ENCODE measurements around the gene PRUNE2.

The PRUNE2 gene

DNA sequence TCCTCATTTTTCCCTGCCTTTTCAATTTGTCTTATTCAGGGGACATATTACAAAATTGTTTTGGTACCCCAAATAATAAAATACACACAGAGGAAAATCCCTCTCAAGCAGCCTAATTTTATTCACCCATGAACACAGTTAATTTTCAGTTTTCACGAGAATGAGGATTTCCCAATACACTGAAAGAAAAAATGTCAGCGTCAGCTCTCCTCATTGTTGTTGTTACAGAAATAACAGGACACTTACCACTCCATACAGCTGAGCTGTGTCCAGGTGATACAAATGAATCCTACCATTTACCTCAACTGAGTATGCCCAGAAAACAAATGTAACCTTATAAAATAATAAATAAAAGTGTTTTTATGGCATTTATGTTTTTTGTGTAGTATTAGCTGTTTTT, 286.3 kb downstream of the PRUNE2 start:
- no peak for DNase-seq

DNA sequence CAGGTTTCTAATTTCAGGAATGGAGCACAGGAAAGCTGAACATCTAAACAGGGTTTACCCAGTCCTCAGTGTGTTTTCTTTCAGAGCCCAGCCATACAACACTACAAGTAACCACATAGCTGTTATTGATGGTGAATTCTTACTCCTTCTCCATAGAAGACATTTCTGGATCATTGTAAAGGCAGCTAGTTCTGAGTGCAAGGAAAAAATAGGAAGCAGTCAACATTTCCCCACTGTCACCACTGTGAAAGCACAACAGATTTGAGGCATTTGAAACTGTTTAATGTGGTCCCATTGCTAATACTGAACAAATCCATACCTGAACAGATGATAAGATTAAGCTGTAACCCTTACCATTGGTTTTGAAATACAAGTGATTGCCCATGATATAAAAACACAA, 286.7 kb downstream of the PRUNE2 start:
- DNase-seq, result no peak

DNA sequence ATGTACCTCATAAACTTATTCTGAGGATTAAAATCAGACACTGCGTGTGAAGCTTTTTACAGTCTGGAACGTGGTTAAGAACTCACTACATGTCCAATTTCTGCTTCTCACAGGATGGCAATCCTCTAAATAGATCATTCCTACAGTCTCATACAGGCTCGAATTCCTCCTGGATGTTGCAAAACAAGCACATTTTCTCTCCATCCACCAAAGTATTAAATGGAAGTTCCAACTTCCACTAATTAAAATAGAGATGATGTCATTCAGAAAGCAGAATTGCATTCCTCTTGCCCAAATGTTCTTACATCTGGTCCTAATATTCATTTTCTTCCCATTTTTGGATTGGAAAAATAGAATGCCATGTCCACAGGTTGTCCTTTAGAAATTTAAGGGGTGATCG, 287.2 kb downstream of the PRUNE2 start:
- no peak for DNase-seq

DNA sequence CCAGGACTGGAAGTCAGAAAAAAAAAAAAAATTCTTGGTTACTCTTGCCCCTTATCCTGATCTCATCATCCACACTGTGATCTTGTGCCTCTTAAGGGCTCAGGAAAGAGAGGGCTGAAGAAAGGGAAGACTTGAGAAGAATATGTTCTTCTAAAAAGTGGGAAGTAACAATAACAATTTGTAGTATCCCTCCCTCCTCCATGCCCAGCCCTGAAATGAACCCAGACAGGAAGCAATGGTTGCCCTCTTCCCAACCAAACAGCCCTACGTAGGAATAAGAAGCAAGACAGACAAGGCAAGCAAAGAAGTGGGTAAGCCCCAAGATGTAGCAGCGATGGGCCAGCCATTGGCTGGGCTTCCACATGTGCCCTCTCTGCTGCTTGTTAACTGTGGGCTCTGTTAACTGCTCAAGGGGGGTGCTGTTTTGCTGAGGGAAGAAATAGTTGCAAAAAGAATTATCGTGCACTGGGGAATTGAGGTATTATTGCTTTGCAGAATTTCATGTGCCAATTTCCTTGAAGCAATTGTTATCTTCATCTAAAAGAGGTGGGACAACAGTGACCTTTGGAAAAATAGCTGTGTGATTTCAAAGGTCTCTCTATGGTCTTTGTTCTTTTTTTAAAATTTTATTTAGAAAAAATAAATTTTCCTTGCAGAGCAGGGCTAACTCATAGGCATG, 288.3 kb downstream of the PRUNE2 start:
- DNase-seq, result no peak

DNA sequence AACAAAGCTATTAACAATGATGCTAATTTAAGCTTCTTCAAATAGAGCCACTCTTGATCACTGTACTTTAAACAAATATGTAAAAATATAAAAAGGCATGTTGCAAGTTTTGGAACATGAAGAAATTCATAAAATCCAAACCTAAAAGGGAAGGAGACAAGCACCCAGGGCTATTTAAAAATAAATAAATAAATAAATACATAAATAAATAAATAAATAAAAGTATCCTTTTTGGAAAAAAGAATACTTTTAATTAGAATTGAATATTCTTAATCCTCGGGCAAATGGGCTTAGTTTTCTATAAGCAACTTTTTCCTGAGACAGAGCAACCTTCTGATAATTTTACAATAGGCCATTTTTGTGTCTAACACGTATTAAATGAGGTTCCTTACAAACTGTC, 289.1 kb downstream of the PRUNE2 start:
- no peak for DNase-seq

DNA sequence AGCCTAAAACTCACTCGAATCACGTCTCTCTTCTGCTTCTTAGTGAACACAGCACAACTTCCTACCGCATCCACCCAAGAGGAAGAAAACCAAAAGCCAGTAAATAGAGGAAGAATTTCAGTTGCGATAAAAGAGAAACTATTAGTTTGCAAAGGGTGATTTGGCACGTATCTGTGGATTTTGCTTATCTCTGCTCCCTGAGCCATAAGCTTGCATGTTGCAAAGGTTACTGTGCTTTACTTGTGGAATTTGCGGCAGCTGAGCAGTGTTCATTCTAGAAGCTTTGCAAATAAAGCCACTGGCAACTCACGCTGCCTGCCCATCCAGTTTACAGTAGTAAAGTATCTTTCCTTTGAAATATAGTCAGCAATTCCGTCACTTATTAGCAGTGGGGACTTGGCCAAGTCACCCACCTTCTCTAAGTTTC, 290.7 kb downstream of the PRUNE2 start:
- DNase-seq, result no peak

- DNase-seq, result no peak
Measured at GRCh38 chr9:76613974-76614373, 291.9 kb downstream of the PRUNE2 start.

GRCh38 chr9:76613150-76613781, 292.6 kb downstream of the PRUNE2 start:
- no peak for DNase-seq

GRCh38 chr9:76610011-76610352, 295.9 kb downstream of the PRUNE2 start:
- no peak for DNase-seq

- DNase-seq, result no peak
Measured at GRCh38 chr9:76609285-76610010, 296.5 kb downstream of the PRUNE2 start.

GRCh38 chr9:76608575-76609273, 297.2 kb downstream of the PRUNE2 start:
- DNase-seq, result no peak

GRCh38 chr9:76607730-76608436, 298.0 kb downstream of the PRUNE2 start:
- DNase-seq, result no peak

GRCh38 chr9:76605321-76605900, 300.5 kb downstream of the PRUNE2 start:
- DNase-seq, result no peak

DNA sequence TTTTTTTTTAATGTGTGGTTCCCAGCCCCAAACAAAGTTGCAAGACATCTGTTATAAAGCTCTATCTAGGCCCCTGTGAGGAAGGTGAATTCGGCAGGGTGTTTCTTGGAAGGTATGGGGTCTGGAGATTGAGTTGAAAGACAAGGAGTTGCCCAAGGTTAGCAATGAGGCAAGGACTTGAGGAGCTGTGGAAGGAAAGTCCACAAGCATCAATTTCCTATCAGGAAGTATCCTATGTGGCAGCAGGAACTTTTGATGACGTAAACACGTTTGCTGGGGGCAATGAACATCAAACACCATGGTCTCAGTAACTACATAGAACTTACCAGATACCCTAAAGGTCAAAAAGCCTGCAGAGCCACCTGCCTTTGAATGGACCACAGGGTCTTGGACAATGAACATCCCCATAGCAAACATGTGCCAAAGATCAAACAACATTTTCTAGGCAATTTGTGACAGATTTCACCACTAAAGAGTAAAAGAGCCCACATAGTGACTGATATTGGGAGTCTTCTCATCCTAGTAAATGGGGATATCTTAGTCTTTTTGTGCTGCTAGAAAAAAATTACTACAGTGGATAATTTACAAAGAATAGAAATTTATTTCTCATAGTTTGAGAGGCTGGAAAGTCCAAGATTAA, 301.9 kb downstream of the PRUNE2 start:
- no peak for DNase-seq

DNA sequence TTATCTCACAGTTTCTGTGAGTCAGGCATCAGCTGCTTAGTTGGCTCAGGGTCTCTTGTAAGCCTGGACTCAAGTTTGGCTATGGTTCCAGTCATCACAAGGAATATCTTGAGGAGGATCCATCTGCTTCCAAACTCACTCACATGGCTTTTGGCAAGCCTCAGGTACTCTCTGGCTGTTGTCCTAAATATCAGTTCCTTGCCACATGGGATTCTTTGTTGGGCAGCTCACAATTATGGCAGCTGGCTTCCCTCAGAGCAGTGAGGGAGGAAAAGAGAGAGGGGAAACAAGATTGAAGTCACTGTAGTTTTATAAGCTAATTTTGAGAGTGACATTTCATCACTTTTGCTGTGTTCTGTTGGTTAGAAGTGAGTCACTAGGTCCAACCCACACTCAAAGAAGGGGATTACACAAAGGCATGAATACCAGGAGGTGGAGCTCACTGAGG, 302.4 kb downstream of the PRUNE2 start:
- DNase-seq, result no peak

DNA sequence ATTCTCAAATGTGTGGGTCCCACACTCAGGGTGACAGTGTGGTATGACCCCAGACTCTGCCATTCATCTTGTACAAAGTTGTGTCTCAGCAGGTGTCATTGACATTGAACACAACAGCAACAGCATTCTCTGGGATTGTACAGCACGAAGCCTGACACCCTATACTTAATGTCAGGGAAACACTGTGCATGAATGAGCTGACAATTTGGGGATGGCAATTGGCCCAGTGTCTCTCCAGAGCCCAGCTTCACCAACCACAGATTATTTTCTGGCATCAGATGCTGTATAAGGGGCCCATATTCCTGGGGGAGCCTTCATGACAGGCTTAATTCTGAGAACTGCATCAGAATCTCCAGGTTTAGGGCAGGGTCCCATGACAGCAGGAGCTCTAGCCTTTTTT, 303.7 kb downstream of the PRUNE2 start:
- DNase-seq, result peak; percentile 27

- DNase-seq, result no peak
Measured at GRCh38 chr9:76600007-76600615, 305.8 kb downstream of the PRUNE2 start.

- no peak for DNase-seq
Measured at GRCh38 chr9:76598981-76599380, 306.9 kb downstream of the PRUNE2 start.

DNA sequence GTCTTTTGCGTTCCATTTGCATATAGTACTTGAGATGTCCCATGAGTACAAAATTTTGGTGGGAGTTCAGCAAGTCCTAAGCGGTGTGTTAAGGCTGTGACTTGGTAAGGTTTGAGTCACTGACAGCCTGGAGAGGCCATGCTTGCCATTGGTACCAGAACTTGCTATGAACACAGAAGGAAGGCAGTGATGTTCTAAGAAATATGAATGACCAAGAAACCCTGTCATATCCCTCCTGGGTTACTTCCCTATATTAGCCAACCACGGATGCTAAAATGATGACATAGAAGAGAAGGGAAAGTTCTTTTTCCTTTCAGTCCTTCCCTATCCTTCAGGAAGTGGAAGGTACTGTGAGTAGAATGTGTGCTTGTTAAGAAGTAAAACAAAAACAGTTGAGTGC, 310.3 kb downstream of the PRUNE2 start:
- no peak for DNase-seq

- DNase-seq, result no peak
Measured at GRCh38 chr9:76594764-76595424, 311.0 kb downstream of the PRUNE2 start.

Data from COR-L47 (cell line).